Transverse colon (tissue), 4 donors: ENCODE results near the gene NCAN. TPM values are rescaled to one million over a fixed set of nuclear protein-coding genes. Genes with fewer than 3 reads are reported as not detected.

Experiments
- DNase-seq: peaks from one replicate; pipeline ENCODE4 v3.0.0-alpha.2; 2019
- H3K27ac ChIP-seq, 4 donors: fragments of 200-600 bp; sonication (generic); 2 replicates each; pipeline ENCODE4 v1.5.1; 2016 to 2018; ENCODE audit warnings: inconsistent platforms in 4 of 4
- H3K27me3 ChIP-seq: fragments of 200-600 bp; sonication (generic); 2 replicates; pipeline ENCODE4 v1.5.1; 2017; ENCODE audit warnings: inconsistent platforms
- H3K36me3 ChIP-seq, 4 donors: fragments of 200-600 bp; sonication (generic); 2 replicates each; pipeline ENCODE4 v1.5.1; 2017 to 2019; ENCODE audit warnings: inconsistent platforms in 4 of 4
- H3K4me1 ChIP-seq, 4 donors: fragments of 200-600 bp; sonication (generic); 2 replicates each; pipeline ENCODE4 v1.5.1; 2017 to 2020; ENCODE audit warnings: inconsistent platforms in 4 of 4
- H3K4me3 ChIP-seq, 4 donors: fragments of 200-600 bp; sonication (generic); 1 replicate in 1 of 4; 2 replicates in 3 of 4; pipeline versions ENCODE4 v1.5.1 to v1.6.1; 2017 to 2019; ENCODE audit warnings: inconsistent platforms in 4 of 4
- H3K9me3 ChIP-seq, 2 donors: fragments of 200-600 bp; sonication (generic); 2 replicates each; pipeline ENCODE4 v1.5.1; 2017 to 2019; ENCODE audit warnings: inconsistent platforms in 2 of 2
- EP300 ChIP-seq: sonication (generic); formaldehyde crosslinking; IDR thresholded peaks from one replicate; pipeline ENCODE4 v1.6.1; 2017; ENCODE audit warnings: antibody characterized with exemption, low read depth
- POLR2A ChIP-seq: fragments of 450-650 bp; IDR thresholded peaks from one replicate; pipeline ENCODE4 v1.6.1; 2016; ENCODE audit warnings: antibody characterized with exemption, mild to moderate bottlenecking, moderate library complexity
- POLR2AphosphoS5 ChIP-seq, 3 donors: sonication (generic); formaldehyde crosslinking; IDR thresholded peaks; one replicate each; pipeline ENCODE4 v1.6.1; 2016; ENCODE audit warnings: antibody characterized with exemption in 3 of 3
- WGBS, 2 donors: methylation state at CpG; one replicate each; pipeline ENCODE4 v1.1.5; 2018; ENCODE audit warnings: low coverage in 1 of 2; 5-methylcytosine and 5-hydroxymethylcytosine counted together
- in situ Hi-C, 4 donors: fragments of 200-750 bp; cut with MboI; loops; one replicate each; pipeline versions ENCODE4 v1.15.0 to v1.15.1; 2017; ENCODE audit warnings: low sequenced_read_pairs in 3 of 4, low pct_ligation_motif_present in 1 of 4, low pct_unique_long_range_greater_than_20kb in 1 of 4
- intact Hi-C: fragments of 100-400 bp; cut with DNase I; formaldehyde crosslinking; loops from one replicate; pipeline ENCODE4 v1.15.1; 2023; ENCODE audit warnings: low total_unique reads
- total RNA-seq, 4 donors: library from RNA; depleted of rRNA; stranded (reverse); fragments of >200 nt; gene quantifications; one replicate each; pipeline ENCODE4 v1.1.0, GENCODE V29; 2016
- TF ChIP-seq, protein P1 (sequence below), 5 experiments: fragments of 200-600 bp in 3 of 5; fragments of 450-650 bp in 2 of 5; sonication (generic) in 3 of 5; IDR thresholded peaks; 1 replicate in 2 of 5; 2 replicates in 3 of 5; pipeline ENCODE4 v1.5.1; 2016 to 2017; ENCODE audit warnings: antibody characterized with exemption in 5 of 5, inconsistent platforms in 3 of 5, mild to moderate bottlenecking in 2 of 5, moderate library complexity in 1 of 5

NCAN gene
- total RNA-seq, 4 donors from 2014 or later, result 0.16 TPM; not detected in 3

GRCh38 chr19:19226663-19227062 lies 14.9 kb downstream of the NCAN start:
- 59% methylated on average over 10 of the region's 10 CpGs; no CpG with 5 or more reads in 1 of the 2 donors for WGBS, 2 donors

DNA sequence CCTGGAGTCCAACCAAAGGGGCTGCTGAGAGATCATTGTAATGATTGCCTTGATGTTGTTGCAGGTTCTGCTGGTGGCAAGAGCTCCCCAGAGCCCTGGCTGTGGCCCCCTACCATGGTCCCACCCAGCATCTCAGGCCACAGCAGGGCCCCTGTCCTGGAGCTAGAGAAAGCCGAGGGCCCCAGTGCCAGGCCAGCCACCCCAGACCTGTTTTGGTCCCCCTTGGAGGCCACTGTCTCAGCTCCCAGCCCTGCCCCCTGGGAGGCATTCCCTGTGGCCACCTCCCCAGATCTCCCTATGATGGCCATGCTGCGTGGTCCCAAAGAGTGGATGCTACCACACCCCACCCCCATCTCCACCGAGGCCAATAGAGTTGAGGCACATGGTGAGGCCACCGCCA lies 15.5 kb downstream of the NCAN start:
- H3K36me3 ChIP-seq, result no peaks in the 10 kb centered on the region
- in situ Hi-C loops, result no loop called here
- H3K4me1 ChIP-seq, result peaks cover 0 to 11% (median 7%) of the 10 kb centered on the region in 4 donors
- peaks cover 50% of the 10 kb centered on the region for H3K27me3 ChIP-seq
- no peak overlapping the region for H3K4me3 ChIP-seq
- H3K27ac ChIP-seq, result no peak overlapping the region
- no peaks in the 10 kb centered on the region for H3K9me3 ChIP-seq
- DNase-seq, result no peak
- WGBS, 2 donors, result 86% methylated on average over 4 of the region's 4 CpGs; no CpG with 5 or more reads in 1 of the 2 donors
- TF ChIP-seq POLR2AphosphoS5 (IDR thresholded peaks at IDR 0.05) (no peak), EP300 (no peak), POLR2A (no peak)
- TF ChIP-seq, protein P1, sequence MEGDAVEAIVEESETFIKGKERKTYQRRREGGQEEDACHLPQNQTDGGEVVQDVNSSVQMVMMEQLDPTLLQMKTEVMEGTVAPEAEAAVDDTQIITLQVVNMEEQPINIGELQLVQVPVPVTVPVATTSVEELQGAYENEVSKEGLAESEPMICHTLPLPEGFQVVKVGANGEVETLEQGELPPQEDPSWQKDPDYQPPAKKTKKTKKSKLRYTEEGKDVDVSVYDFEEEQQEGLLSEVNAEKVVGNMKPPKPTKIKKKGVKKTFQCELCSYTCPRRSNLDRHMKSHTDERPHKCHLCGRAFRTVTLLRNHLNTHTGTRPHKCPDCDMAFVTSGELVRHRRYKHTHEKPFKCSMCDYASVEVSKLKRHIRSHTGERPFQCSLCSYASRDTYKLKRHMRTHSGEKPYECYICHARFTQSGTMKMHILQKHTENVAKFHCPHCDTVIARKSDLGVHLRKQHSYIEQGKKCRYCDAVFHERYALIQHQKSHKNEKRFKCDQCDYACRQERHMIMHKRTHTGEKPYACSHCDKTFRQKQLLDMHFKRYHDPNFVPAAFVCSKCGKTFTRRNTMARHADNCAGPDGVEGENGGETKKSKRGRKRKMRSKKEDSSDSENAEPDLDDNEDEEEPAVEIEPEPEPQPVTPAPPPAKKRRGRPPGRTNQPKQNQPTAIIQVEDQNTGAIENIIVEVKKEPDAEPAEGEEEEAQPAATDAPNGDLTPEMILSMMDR (IDR thresholded peaks at IDR 0.05), result no peak
- intact Hi-C loops, result no loop called here

More at GRCh38 chr19:19226663-19227062, 14.9 kb downstream of the NCAN start:
- no peak overlapping the region for H3K4me3 ChIP-seq
- DNase-seq, result no peak
- H3K36me3 ChIP-seq, result no peaks in the 10 kb centered on the region
- intact Hi-C loops (no loop called here), in situ Hi-C loops (no loop called here)
- no peaks in the 10 kb centered on the region for H3K9me3 ChIP-seq
- TF ChIP-seq POLR2AphosphoS5 (IDR thresholded peaks at IDR 0.05) (no peak), POLR2A (no peak), EP300 (no peak)
- TF ChIP-seq, protein P1 (IDR thresholded peaks at IDR 0.05), result no peak
- no peak overlapping the region for H3K27ac ChIP-seq
- peaks cover 50% of the 10 kb centered on the region for H3K27me3 ChIP-seq
- H3K4me1 ChIP-seq, result peaks cover 0 to 11% (median 7%) of the 10 kb centered on the region in 4 donors

DNA sequence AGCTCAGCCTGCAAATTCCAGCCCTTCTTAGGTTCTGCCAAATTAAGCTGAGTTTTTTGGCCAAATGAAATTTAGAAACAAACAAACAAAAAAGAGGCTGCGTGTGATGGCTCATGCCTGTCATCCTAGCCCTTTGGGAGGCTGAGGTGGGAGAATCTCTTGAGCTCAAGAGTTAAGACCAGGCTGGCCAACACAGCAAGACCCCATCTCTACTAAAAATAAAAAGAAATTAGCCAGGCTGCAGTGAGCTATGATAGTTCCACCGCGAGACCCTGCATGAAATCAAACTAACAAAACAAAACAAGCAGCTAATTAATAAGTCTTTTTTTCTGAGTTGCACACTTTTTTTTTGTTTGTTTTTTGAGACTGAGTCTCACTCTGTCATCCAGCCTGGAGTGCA lies 17.9 kb downstream of the NCAN start:
- Histone ChIP-seq H3K4me3 (no peak overlapping the region), H3K27me3 (peaks cover 39% of the 10 kb centered on the region), H3K36me3 (no peaks in the 10 kb centered on the region), H3K9me3 (peaks cover 5 to 11% of the 10 kb centered on the region in 2 donors), H3K4me1 (peaks cover 0 to 9% (median 5%) of the 10 kb centered on the region in 4 donors), H3K27ac (no peak overlapping the region)
- WGBS, 2 donors, result 78 to 89% methylated on average over 3 of the region's 3 CpGs
- TF ChIP-seq EP300 (no peak), POLR2AphosphoS5 (IDR thresholded peaks at IDR 0.05) (no peak), POLR2A (no peak)
- TF ChIP-seq, protein P1 (IDR thresholded peaks at IDR 0.05), result no peak
- no peak for DNase-seq
- in situ Hi-C loops (no loop called here), intact Hi-C loops (no loop called here)

- TF ChIP-seq EP300, result no peak
- TF ChIP-seq POLR2AphosphoS5 (IDR thresholded peaks at IDR 0.05), result no peak
- TF ChIP-seq, protein P1 (IDR thresholded peaks at IDR 0.05), result no peak
- TF ChIP-seq POLR2A, result no peak
- H3K36me3 ChIP-seq, result no peaks in the 10 kb centered on the region
- WGBS, 2 donors, result 88 to 92% methylated on average over 2 to 9 of the region's 9 CpGs
- H3K9me3 ChIP-seq, result peaks cover 10 to 17% of the 10 kb centered on the region in 2 donors
- intact Hi-C loops, result no loop called here
- H3K4me1 ChIP-seq, result no peaks in the 10 kb centered on the region
- no peak overlapping the region for H3K4me3 ChIP-seq
- H3K27ac ChIP-seq, result no peak overlapping the region
- in situ Hi-C loops, result no loop called here
- no peak for DNase-seq
- H3K27me3 ChIP-seq, result peaks cover 27% of the 10 kb centered on the region
Measured at GRCh38 chr19:19230999-19231398, 19.2 kb downstream of the NCAN start.
